NOMO-1 (cell line): ENCODE results near the gene UGT1A8.
"Not testable (repeated sequence)": the region's sequence is repeated elsewhere in the genome, so short reads cannot be mapped to it uniquely, and the experiment has no call there.

ENCODE experiments used
- DNase-seq, 2 experiments: peaks; one replicate each; lab custom pipeline; 2025; ENCODE audit not compliant: unreplicated experiment in 2 of 2; lab: John Stamatoyannopoulos, UW

UGT1A8 gene

DNA sequence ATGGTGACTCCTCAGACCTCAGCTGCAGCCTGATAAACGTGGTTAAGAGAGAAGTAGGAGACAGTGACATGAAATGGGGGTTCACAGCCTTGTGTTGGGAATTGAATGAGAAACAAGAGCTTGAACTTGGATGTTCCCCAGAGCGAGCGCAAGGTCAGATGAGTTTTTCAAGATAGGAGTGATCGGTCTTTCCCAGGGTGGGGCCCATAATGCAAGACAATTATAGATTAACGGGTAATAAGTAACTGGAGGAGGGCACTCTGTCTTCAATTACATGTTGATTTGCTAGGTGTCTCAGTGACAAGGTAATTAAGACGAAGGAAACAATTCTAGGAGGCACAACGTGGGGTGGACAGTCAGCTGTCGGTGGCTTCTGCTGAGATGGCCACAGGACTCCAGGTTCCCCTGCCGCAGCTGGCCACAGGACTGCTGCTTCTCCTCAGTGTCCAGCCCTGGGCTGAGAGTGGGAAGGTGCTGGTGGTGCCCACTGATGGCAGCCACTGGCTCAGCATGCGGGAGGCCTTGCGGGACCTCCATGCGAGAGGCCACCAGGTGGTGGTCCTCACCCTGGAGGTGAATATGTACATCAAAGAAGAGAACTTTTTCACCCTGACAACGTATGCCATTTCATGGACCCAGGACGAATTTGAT, 95.3 kb downstream of the UGT1A8 start, which contains the start of gene UGT1A5:
Gene UGT1A5 (plus strand): TSS at position 297 of the 651 bp plus-strand sequence. CDS start 85 bp downstream, at position 382.
- DNase-seq, result no peak

DNA sequence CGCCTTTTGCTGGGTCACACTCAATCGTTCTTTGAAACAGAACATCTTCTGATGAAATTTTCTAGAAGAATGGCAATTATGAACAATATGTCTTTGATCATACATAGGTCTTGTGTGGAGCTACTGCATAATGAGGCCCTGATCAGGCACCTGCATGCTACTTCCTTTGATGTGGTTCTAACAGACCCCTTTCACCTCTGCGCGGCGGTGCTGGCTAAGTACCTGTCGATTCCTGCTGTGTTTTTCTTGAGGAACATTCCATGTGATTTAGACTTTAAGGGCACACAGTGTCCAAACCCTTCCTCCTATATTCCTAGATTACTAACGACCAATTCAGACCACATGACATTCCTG, 95.8 kb downstream of the UGT1A8 start:
- no peak for DNase-seq

GRCh38 chr2:233714121-233714520, 96.7 kb downstream of the UGT1A8 start:
- no peak for DNase-seq

DNA sequence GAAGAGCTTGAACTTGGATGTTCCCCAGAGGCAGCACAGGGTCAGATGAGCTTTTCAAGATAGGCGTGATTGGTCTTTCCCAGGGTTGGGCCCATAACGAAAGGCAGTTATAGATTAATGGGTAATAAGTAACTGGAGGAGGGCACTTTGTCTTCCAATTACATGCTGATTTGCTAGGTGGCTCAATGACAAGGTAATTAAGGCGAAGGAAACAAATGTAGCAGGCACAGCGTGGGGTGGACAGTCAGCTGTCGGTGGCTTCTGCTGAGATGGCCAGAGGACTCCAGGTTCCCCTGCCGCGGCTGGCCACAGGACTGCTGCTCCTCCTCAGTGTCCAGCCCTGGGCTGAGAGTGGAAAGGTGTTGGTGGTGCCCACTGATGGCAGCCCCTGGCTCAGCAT, 101.1 kb downstream of the UGT1A8 start, which contains the start of gene UGT1A4:
Gene UGT1A4 (plus strand): TSS at position 185 of the 400 bp plus-strand sequence. CDS start 85 bp downstream, at position 270.
- no peak for DNase-seq

- no peak for DNase-seq
These were observed 111.4 kb downstream of the UGT1A8 start, which contains the start of gene UGT1A3 for GRCh38 chr2:233728723-233729301. UGT1A3 (plus strand) TSS chr2:233729042; CDS start chr2:233729127, 85 bp downstream.

DNA sequence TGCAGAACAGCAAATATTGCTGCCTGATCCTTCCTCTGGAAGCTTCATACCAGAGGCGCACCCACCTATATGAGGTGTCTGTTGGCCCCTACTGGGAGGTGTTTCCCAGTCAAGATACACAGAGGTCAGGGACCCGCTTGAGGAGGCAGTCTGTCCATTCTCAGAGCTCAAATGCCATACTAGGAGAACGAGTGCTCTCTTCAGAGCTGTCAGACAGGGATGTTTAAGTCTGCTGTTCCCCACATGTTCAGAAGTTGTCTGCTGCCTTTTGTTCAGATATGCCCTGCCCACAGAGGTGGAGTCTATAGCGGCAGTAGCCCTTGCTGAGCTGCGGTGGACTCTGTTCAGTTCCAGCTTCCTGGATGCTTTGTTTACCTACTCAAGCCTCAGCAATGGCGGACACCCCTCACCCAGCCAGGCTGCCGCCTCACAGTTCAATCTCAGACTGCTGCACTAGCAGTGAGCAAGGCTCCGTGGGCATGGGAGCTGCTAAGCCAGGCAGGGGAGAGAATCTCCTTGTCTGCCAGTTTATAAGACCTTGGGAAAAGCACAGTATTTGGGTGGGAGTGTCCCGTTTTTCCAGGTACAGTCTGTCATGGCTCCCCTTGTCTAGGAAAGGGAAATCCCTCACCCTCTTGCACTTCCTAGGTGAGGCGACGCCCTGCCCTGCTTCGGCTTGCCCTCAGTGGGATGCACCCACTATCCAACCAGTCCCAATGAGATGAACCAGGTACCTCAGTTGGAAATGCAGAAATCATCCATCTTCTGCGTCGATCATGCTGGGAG, 119.6 kb downstream of the UGT1A8 start:
- DNase-seq, result not testable (repeated sequence)

DNA sequence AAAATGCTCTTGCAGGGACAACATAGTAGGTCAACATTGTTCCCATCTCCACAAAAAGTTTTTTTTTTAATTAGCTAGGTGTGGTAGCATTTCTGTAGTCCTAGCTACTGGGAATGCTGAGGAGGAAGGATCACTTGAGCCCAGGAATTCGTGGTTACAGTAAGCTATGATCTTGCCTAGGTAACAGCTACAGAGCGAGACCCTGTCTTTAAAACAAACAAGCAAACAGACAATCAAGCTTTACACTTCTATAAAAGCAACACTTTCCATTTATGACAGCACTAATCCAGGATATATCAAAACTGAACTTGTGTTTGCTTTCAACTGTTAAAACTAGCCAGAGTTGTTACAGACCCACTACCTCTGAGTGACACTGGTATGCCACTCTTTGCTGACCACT, 123.4 kb downstream of the UGT1A8 start:
- no peak for DNase-seq

- DNase-seq, result no peak
These were observed 126.2 kb downstream of the UGT1A8 start for GRCh38 chr2:233743464-233744259.

DNA sequence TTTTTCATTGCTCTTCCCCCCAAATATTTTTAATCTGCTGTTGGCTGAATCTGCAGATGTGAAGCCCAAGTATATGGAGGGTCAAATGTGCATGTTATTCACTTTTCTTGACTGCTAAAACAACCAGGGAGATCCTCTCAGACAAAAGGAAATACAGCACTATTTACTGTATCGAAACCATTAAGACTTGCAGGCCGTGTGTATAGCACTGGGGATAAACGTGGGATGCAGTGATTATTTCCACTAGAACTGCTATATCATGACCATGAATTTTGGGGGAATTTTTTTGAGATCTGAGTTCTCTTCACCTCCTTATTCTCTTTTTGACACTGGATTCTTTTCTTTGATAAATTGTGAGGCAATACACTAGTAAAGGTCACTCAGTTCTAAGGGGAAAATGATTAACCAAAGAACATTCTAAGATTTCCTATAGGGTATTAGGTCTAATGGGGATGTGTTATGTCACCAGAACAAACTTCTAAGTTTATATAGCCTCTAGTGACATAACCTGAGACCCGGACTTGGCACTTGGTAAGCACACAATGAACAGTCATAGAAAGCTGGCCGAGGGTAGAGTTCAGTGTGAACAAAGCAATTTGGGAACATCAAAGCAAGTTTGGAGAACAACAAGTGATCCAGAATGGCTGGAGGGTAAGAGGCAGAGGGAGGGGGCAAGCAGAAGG, 127.8 kb downstream of the UGT1A8 start:
- no peak for DNase-seq

GRCh38 chr2:233745838-233746237, 128.4 kb downstream of the UGT1A8 start:
- not testable (repeated sequence) for DNase-seq

DNA sequence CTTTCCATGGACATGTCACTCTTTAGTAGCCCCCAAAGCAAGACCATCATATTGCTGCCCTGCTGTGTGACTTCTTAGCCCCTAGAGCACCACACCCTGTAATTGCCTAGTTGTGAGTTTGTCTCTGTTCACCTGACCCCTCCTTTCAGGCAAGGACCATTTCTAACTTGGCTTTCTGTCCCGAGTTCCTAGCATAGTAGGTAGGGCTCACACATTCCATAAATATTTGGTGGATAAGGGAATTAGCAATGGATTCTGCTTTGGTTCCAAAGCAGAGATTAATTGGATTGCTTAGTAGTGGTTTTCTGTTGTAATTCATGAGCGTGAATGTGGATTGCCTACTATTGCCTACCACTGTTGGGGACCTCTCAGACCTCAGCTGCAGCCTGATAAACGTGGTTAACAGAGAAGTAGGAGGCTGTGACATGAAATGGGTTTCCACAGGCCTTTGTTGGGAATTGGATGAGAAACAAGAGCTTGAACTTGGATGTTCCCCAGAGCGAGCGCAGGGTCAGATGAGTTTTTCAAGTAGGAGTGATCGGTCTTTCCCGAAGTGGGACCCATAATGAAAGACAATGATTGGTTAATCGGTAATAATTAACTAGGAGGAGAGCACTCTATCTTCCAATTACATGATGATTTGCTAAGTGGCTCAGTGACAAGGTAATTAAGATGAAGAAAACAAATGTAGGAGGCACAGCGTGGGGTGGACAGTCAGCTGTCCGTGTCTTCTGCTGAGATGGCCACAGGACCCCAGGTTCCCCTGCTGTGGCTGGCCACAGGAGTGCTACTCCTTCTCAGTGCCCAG, 129.2 kb downstream of the UGT1A8 start:
- DNase-seq, result no peak

GRCh38 chr2:233747283-233747544, 129.8 kb downstream of the UGT1A8 start:
- DNase-seq, result no peak

- not testable (repeated sequence) for DNase-seq
These were observed 133.3 kb downstream of the UGT1A8 start for GRCh38 chr2:233750689-233751088.

- DNase-seq, result not testable (repeated sequence)
These were observed 134.0 kb downstream of the UGT1A8 start for GRCh38 chr2:233751212-233752009.

DNA sequence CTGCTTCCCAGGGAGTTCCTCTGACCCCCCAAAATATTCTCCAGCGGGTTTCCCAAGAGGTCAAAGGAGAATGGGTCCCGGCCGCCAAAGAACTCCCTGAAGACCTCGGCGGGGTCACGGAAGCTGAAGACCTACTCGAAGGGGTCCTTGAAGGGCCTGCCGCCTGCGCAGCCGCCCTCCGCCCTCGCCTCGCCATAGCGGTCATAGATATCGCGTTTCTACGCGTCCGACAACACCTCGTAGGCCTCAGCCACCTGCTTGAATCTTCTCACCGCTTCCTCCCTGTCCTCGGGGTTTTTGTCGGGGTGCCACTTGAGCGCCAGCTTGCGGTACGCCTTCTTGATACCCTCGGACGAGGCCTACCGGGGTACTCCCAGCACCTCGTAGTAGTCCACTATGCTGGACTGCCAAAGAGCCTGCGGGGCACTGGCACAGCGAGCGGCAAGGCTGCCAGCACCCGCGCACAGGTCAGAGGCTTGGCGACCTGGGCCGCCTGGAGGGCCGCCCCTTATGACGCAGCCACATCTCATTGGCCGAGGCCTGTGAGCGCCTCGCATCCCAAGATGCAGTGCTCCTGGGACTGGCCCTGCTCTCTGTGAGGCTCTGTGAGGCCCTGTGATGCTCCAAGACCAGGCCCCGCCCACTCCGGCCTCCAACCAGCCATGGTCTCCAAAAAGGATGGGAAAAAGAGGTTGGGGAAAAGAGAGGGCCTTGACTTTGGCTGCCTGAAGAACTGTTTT, 137.6 kb downstream of the UGT1A8 start:
- no peak for DNase-seq

DNA sequence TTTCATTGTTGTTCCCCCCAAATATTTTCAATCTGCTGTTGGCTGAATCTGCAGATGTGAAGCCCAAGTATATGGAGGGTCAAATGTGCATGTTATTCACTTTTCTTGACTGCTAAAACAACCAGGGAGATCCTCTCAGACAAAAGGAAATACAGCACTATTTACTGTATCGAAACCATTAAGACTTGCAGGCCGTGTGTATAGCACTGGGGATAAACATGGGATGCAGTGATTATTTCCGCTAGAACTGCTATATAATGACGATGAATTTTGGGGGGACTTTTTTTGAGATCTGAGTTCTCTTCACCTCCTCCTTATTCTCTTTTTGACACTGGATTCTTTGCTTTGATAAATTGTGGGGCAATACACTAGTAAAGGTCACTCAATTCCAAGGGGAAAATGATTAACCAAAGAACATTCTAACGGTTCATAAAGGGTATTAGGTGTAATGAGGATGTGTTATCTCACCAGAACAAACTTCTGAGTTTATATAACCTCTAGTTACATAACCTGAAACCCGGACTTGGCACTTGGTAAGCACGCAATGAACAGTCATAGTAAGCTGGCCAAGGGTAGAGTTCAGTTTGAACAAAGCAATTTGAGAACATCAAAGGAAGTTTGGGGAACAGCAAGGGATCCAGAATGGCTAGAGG, 139.1 kb downstream of the UGT1A8 start:
- no peak for DNase-seq

DNA sequence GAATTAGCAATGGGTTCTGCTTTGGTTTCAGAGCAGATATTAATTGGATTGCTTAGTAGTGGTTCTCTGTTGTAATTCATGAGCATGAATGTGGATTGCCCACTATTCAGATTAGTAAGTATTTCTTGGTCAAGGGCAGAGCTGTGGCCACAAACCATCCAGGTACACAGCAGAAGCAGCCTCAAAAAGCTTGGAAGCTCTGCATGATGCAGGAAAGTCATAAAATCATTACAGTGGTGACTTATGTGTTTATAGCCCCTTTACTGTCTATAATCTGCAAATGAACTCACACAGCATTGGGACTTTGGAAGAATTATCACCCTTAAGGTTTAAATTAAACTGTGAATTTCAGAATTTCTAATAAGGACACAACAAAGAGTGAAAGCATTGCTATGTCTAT, 140.7 kb downstream of the UGT1A8 start:
- DNase-seq, result no peak

GRCh38 chr2:233758849-233759248, 141.4 kb downstream of the UGT1A8 start:
- no peak for DNase-seq
